Measurements from ENCODE around the gene FIBP. TPM values are rescaled to one million over a fixed set of nuclear protein-coding genes. Genes with fewer than 3 reads are reported as not detected.

FIBP gene
- total and polyA plus RNA-seq, 12 donors = 44.0 to 88.4 (median 49.9) TPM

- Histone ChIP-seq H3K4me3 (no peak overlapping the region), H3K27me3 (peaks cover 0 to 9% (median 4%) of the 10 kb centered on the region in 7 donors), H3K9me3 (no peaks in the 10 kb centered on the region), H3K27ac (no peak overlapping the region), H3K36me3 (peaks cover 0 to 6% (median 0%) of the 10 kb centered on the region in 9 donors), H3K4me1 (peaks cover 15 to 55% (median 44%) of the 10 kb centered on the region in 9 donors)
- TF ChIP-seq, protein P1, sequence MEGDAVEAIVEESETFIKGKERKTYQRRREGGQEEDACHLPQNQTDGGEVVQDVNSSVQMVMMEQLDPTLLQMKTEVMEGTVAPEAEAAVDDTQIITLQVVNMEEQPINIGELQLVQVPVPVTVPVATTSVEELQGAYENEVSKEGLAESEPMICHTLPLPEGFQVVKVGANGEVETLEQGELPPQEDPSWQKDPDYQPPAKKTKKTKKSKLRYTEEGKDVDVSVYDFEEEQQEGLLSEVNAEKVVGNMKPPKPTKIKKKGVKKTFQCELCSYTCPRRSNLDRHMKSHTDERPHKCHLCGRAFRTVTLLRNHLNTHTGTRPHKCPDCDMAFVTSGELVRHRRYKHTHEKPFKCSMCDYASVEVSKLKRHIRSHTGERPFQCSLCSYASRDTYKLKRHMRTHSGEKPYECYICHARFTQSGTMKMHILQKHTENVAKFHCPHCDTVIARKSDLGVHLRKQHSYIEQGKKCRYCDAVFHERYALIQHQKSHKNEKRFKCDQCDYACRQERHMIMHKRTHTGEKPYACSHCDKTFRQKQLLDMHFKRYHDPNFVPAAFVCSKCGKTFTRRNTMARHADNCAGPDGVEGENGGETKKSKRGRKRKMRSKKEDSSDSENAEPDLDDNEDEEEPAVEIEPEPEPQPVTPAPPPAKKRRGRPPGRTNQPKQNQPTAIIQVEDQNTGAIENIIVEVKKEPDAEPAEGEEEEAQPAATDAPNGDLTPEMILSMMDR (IDR thresholded peaks at IDR 0.05) = no peak
- 92 to 94% methylated on average over 4 of the region's 4 CpGs for WGBS, 2 donors
- no peak for ATAC-seq
- intact Hi-C loops (cut with DNase I) = no loop called here
- no peak for DNase-seq
Observed at GRCh38 chr11:65897020-65897471, 8.8 kb upstream of the FIBP start.

DNA sequence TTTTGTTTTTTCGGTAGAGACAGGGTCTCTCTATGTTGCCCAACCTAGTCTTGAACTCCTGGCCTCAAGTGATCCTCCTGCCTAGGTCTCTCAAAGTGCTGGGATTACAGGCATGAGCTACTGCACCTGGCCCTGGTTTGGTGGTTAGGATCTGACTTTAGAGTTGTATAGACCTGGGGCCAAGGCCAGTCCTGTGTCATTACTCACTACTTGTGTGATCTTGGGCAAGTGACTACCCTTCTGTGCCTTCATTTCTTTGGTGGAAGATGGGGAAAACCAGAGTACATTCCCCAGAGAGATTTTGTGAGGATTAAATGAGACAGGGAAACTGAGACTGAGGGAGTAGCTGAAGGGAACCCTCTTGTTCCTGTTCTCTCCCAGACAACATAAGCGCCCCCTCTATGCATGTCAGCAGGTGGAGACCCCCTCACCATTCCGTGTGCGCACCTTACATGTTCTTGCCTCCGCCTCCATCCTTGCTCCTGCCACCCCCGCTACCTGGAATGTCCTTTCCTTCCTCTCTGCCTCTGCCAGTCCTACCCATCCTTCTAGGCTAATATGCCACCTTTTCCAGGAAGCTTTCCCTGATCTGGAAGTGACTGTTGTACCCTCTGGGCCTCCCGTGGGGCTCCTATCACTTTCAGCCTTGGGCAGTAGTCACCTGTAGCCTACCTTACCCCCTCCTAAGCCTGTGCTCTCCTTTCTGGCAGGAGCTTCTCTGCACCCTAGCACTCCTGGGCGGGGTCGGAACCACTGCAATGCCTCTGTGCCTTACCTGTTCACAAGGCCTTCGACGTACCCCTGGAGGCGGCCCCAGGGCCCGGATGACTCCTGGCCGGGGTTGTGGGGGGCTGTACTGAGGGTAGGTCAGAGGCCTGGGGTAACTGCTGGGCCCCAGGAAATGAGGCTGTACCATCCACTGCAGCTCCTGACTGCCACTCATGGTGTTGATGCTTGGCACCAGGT lies 8.0 kb upstream of the FIBP start:
- Histone ChIP-seq H3K36me3 (peaks cover 0 to 6% (median 0%) of the 10 kb centered on the region in 9 donors), H3K9me3 (no peaks in the 10 kb centered on the region), H3K4me3 (no peak overlapping the region), H3K27me3 (peaks cover 0 to 9% (median 4%) of the 10 kb centered on the region in 7 donors), H3K4me1 (peaks cover 16 to 61% (median 52%) of the 10 kb centered on the region in 9 donors), H3K27ac (no peak overlapping the region)
- ATAC-seq (no peak), DNase-seq (no peak)
- intact Hi-C loops (cut with DNase I) = no loop called here
- TF ChIP-seq, protein P1 (IDR thresholded peaks at IDR 0.05) = no peak
- 92 to 93% methylated on average over 14 of the region's 14 CpGs for WGBS, 2 donors

DNA sequence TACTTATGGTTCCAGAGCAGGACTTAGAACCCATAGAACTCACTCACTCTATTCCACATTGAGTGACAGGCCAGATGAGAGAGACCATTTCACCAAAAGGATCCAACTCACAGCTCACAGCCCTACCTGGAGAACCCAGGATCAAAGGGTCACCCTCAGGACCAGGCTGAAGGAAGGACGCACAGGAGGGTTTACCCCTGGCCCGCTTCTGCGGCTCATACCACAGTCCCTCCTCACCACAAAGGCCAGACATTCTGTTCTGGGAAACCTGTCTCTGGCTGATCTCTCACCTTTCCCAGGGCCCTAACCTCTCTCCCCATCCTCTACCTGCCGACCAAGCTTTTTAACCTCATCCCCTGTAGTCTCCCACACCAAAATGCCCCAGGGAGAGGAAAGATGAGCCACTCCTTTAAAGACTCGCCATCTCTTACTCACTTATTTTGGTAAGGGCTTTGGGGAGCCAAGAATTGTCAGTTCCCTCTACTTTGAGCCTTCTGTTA lies 7.3 kb upstream of the FIBP start:
- Histone ChIP-seq H3K4me3 (no peak overlapping the region), H3K9me3 (no peaks in the 10 kb centered on the region), H3K27ac (no peak overlapping the region), H3K4me1 (peaks cover 16 to 61% (median 54%) of the 10 kb centered on the region in 9 donors), H3K27me3 (peaks cover 0 to 9% (median 4%) of the 10 kb centered on the region in 7 donors), H3K36me3 (peaks cover 0 to 6% (median 0%) of the 10 kb centered on the region in 9 donors)
- DNase-seq (no peak), ATAC-seq (no peak)
- intact Hi-C loops (cut with DNase I) = no loop called here
- 94 to 96% methylated on average over 5 of the region's 5 CpGs for WGBS, 2 donors
- TF ChIP-seq, protein P1 (IDR thresholded peaks at IDR 0.05) = no peak

DNA sequence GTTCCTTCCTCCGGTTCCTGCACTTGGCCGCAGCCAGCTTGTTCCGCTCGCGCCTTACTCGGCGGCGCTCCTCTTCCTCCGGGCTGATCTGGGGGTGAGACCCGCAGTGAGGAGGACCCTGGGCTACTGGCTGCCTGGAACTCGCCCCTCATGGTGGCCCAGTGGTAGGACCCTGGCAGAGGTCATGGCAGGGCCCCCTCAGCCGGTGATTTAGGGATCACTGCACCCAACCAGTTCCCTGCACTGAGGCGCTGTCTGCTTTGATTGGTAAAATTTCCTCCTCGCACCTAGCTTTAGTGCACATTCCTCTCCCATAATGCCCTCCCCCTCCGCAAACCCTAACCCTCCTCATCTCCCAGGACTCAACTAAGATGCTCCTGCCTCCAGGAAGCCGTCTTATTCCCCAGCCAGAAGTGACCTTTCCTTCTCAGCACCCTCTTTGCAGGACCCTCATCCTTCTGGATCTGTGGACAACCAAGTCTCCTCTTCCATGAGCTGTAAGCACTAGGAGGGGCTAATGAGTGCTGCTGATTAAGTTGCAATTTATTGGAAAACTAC lies 5.8 kb upstream of the FIBP start:
- 50 to 61% methylated on average over 16 of the region's 16 CpGs for WGBS, 2 donors
- Histone ChIP-seq H3K4me1 (peaks cover 18 to 61% (median 53%) of the 10 kb centered on the region in 9 donors), H3K9me3 (no peaks in the 10 kb centered on the region), H3K36me3 (peaks cover 0 to 6% (median 0%) of the 10 kb centered on the region in 9 donors), H3K4me3 (peak overlapping the region in 8 of 10 donors; percentile 66 to 98 (median 90)), H3K27me3 (peaks cover 0 to under 1% (median 0%) of the 10 kb centered on the region in 7 donors), H3K27ac (peak overlapping the region; percentile 91 to 100 (median 98))
- TF ChIP-seq, protein P1 (IDR thresholded peaks at IDR 0.05) = no peak
- ATAC-seq (peak in 2 of 8 donors; percentile 18 to 19), DNase-seq (peak; percentile 65 to 73)
- intact Hi-C loops (cut with DNase I) = no loop called here
